K562 (cell line): ENCODE measurements around the gene GPT2. TPM values are rescaled to one million over a fixed set of nuclear protein-coding genes. Genes with fewer than 3 reads are reported as not detected.

Source experiments
- ATAC-seq: fragments of 200-7000 bp; cut with Tn5 transposase; 3 replicates; pipeline ENCODE4 v1.9.1; 2020; ENCODE audit warnings: moderate library complexity
- BruUV-seq: library from RNA; stranded (reverse); fragments of 400-500 nt; replicated peaks from 2 replicates; lab custom pipeline; 2021; lab: Mats Ljungman, UMichigan
- CTCF ChIA-PET: fragments of 300-600 bp; formaldehyde crosslinking; extraction: SDS; loops from one replicate; lab custom pipeline; 2021; ENCODE audit warnings: low intra/inter-chr PET ratio; lab: Yijun Ruan, JAX
- POLR2A ChIA-PET: fragments of 300-600, 350-650 bp; sonication (Branson Sonifier 250); formaldehyde crosslinking; extraction: SDS; loops from one replicate; lab custom pipeline; 2021; ENCODE audit warnings: antibody characterized with exemption, inconsistent platforms; lab: Yijun Ruan, JAX
- DNase-seq, 4 experiments: peaks; one replicate each; pipeline versions ENCODE4 v3.0.0 to v3.0.0-alpha.2; 2011 to 2018; ENCODE audit warnings: low spot score in 3 of 4, mixed read lengths in 3 of 4; ENCODE audit errors: extremely low read depth in 1 of 4
- FAIRE-seq: peaks from 2 replicates; lab custom pipeline; 2011; peaks lifted over from hg19 to GRCh38; lab: Jason Lieb, UNC
- H2AFZ ChIP-seq: 2 replicates; pipeline ENCODE4 v1.6.0; 2011; ENCODE audit warnings: low read depth, low read length, control low read depth, inconsistent platforms
- H3K27ac ChIP-seq: fragments of 200-600 bp; 3 replicates; pipeline ENCODE4 v1.8.0; 2011; ENCODE audit warnings: low read depth, mild to moderate bottlenecking, control low read depth, inconsistent platforms, low read length, moderate library complexity, mixed read lengths; ENCODE audit errors: extremely low read depth
- H3K27me3 ChIP-seq, 2 experiments: fragments of 300-600 bp in 1 of 2; 2 replicates in 1 of 2; 3 replicates in 1 of 2; pipeline versions ENCODE4 v1.6.0 to v1.8.0; 2011; ENCODE audit warnings: inconsistent platforms in 2 of 2, low read length in 2 of 2, mild to moderate bottlenecking in 1 of 2, mixed read lengths in 1 of 2, moderate library complexity in 1 of 2; ENCODE audit not compliant: control insufficient read depth in 2 of 2, insufficient read depth in 2 of 2
- H3K36me3 ChIP-seq: fragments of 300-600 bp; 3 replicates; pipeline ENCODE4 v1.8.0; 2011; ENCODE audit warnings: mild to moderate bottlenecking, low read length, inconsistent platforms; ENCODE audit not compliant: control insufficient read depth, insufficient read depth
- H3K4me1 ChIP-seq, 2 experiments: fragments of 200-600 bp in 1 of 2; replicated peaks in 1 of 2; 2 replicates in 1 of 2; 3 replicates in 1 of 2; pipeline versions ENCODE4 v1.5.1 to v1.8.0; 2011; ENCODE audit warnings: inconsistent platforms in 2 of 2, low read length in 2 of 2, mild to moderate bottlenecking in 1 of 2, mixed read lengths in 1 of 2, moderate library complexity in 1 of 2; ENCODE audit not compliant: control insufficient read depth in 2 of 2, insufficient read depth in 2 of 2
- H3K4me2 ChIP-seq: 2 replicates; pipeline ENCODE4 v1.6.1; 2011; ENCODE audit warnings: low read length, control low read depth, inconsistent platforms, mixed read lengths; ENCODE audit not compliant: insufficient read depth
- H3K4me3 ChIP-seq: fragments of 200-600 bp; sonication (generic), shearing (Covaris generic); 2 replicates; pipeline ENCODE4 v1.5.1; 2016; ENCODE audit warnings: control low read depth, inconsistent platforms
- H3K79me2 ChIP-seq: fragments of 200-600 bp; 3 replicates; pipeline ENCODE4 v1.8.0; 2011; ENCODE audit warnings: low read length, inconsistent platforms; ENCODE audit not compliant: control insufficient read depth, insufficient read depth
- H3K9ac ChIP-seq, 2 experiments: 2 replicates each; pipeline versions ENCODE4 v1.6.0 to v1.6.1; 2011; ENCODE audit warnings: low read depth in 2 of 2, low read length in 2 of 2, control low read depth in 1 of 2, inconsistent platforms in 1 of 2, mild to moderate bottlenecking in 1 of 2, mixed read lengths in 1 of 2; ENCODE audit not compliant: insufficient read depth in 1 of 2
- H3K9me1 ChIP-seq: one replicate; pipeline ENCODE4 v1.6.0; 2011; ENCODE audit warnings: inconsistent platforms, mild to moderate bottlenecking, low read length, moderate library complexity; ENCODE audit not compliant: control insufficient read depth, insufficient read depth
- H3K9me3 ChIP-seq: replicated peaks from 2 replicates; pipeline ENCODE4 v1.5.1; 2011; ENCODE audit warnings: low read depth, low read length, inconsistent platforms; ENCODE audit not compliant: control insufficient read depth, insufficient read depth
- H4K20me1 ChIP-seq: replicated peaks from 2 replicates; pipeline ENCODE4 v1.6.1; 2011; ENCODE audit warnings: low read length, inconsistent platforms, mixed read lengths; ENCODE audit not compliant: control insufficient read depth, insufficient read depth
- ATF1 ChIP-seq, 2 experiments: fragments of 450-650 bp in 1 of 2; IDR thresholded peaks; 2 replicates each; pipeline ENCODE4 v1.6.1; 2016; ENCODE audit warnings: missing compliant biosample characterization in 1 of 2, missing genetic modification characterization in 1 of 2
- COPS2 ChIP-seq: fragments of 450-650 bp; conservative IDR thresholded peaks from 2 replicates; pipeline ENCODE4 v1.6.1; 2016; ENCODE audit warnings: mild to moderate bottlenecking, moderate library complexity
- CTCF ChIP-seq, 3 experiments: IDR thresholded peaks in 2 of 3; conservative IDR thresholded peaks in 1 of 3; 2 replicates each; pipeline ENCODE4 v1.5.1; 2011 to 2012; ENCODE audit warnings: low read length in 3 of 3, mild to moderate bottlenecking in 3 of 3, control low read depth in 2 of 3, improper control_type of control experiment in 1 of 3, inconsistent platforms in 1 of 3, low read depth in 1 of 3, mixed read lengths in 1 of 3, moderate library complexity in 1 of 3; ENCODE audit not compliant: insufficient read depth in 2 of 3
- CTCFL ChIP-seq: IDR thresholded peaks from 2 replicates; pipeline ENCODE4 v1.6.1; 2011; ENCODE audit warnings: borderline replicate concordance, low read depth, mild to moderate bottlenecking, moderate library complexity, low read length; ENCODE audit not compliant: insufficient read depth, poor library complexity, severe bottlenecking
- KDM1A ChIP-seq, 2 experiments: fragments of 450-650 bp; IDR thresholded peaks; 2 replicates each; pipeline ENCODE4 v1.6.1; 2016; ENCODE audit warnings: mild to moderate bottlenecking in 2 of 2
- PHF21A ChIP-seq: fragments of 450-650 bp; IDR thresholded peaks from 2 replicates; pipeline ENCODE4 v1.6.1; 2017; ENCODE audit warnings: low read depth, borderline replicate concordance
- RAD21 ChIP-seq, 2 experiments: fragments of 250-450 bp in 1 of 2; fragments of 450-650 bp in 1 of 2; sonication (Bioruptor Pico) in 1 of 2; formaldehyde crosslinking in 1 of 2; IDR thresholded peaks in 1 of 2; conservative IDR thresholded peaks in 1 of 2; 2 replicates each; pipeline versions ENCODE4 v1.4.0 to v1.8.0; 2020 to 2022; ENCODE audit warnings: mild to moderate bottlenecking in 2 of 2, moderate library complexity in 1 of 2
- WGBS: fragments of 100-300 bp; shearing (Covaris generic); methylation state at CpG from one replicate; pipeline ENCODE4 v1.1.6; 2016; ENCODE audit warnings: low coverage, mixed read lengths; ENCODE audit not compliant: insufficient coverage; ENCODE audit errors: missing lambda C conversion rate; 5-methylcytosine and 5-hydroxymethylcytosine counted together
- in situ Hi-C: fragments of 300-500 bp; cut with MboI; formaldehyde crosslinking; loops from 4 replicates; pipeline ENCODE4 v1.15.0; 2018; ENCODE audit warnings: inconsistent platforms, mixed read lengths
- intact Hi-C: fragments of 100-400 bp; cut with micrococcal nuclease; formaldehyde crosslinking; loops from 2 replicates; pipeline ENCODE4 v1.14.2; 2022
- polyA plus RNA-seq, 8 experiments: library from polyadenylated mRNA; depleted of rRNA in 4 of 8; stranded (reverse) in 5 of 8; unstranded in 3 of 8; fragments of >200 nt; fragmentation: Nextera tagmentation in 2 of 8; fragmentation: Illumina TruSeq in 1 of 8; extraction: Ambion mirVana in 2 of 8; extraction: Trizol in 1 of 8; gene quantifications; 2 replicates each; pipeline versions ENCODE4 v1.2.1 to v1.2.3, GENCODE V29; 2011 to 2014; ENCODE audit warnings: inconsistent platforms in 1 of 8, missing spikeins in 1 of 8
- total RNA-seq, 7 experiments: library from RNA; depleted of rRNA in 6 of 7; stranded (reverse); fragments of >200 nt in 6 of 7; fragmentation: Illumina TruSeq in 2 of 7; extraction: Trizol in 2 of 7; gene quantifications; 2 replicates each; pipeline versions ENCODE4 v1.2.1 to v1.2.3, GENCODE V29; 2011 to 2021; ENCODE audit warnings: low replicate concordance in 1 of 7

The GPT2 gene
- total and polyA plus RNA-seq, 9 of the 15 experiments (the other 6 are each of a cell fraction or from before 2014, with no cell fraction given) = 0.79 to 14.4 (median 5.8) TPM

GRCh38 chr16:46857368-46857945 lies 26.7 kb upstream of the GPT2 start:
- in situ Hi-C loops = loop anchor here (5.0 kb wide), 1 partner anchor 75 kb away; no protein-coding TSS in a partner anchor
- Histone ChIP-seq H3K27ac (no peak overlapping the region), H3K9me3 (no peaks in the 10 kb centered on the region), H3K79me2 (no peaks in the 10 kb centered on the region), H3K4me3 (no peak overlapping the region), H4K20me1 (peaks cover 6% of the 10 kb centered on the region), H3K4me1 (no peaks in the 10 kb centered on the region), H3K9ac (no peak overlapping the region), H3K4me2 (no peak overlapping the region), H3K36me3 (no peaks in the 10 kb centered on the region), H2AFZ (no peak overlapping the region), H3K9me1 (no peaks in the 10 kb centered on the region), H3K27me3 (no peaks in the 10 kb centered on the region; a peak in 1 of 5 replicates)
- 19% methylated on average over 6 of the region's 6 CpGs for WGBS
- ChIA-PET CTCF (interaction anchor here (1.3 kb wide), 1 partner anchor 52 kb away, joined by 3 read pairs; no protein-coding TSS in a partner anchor), POLR2A (no interaction called here)
- ATAC-seq = peak; percentile 67; the same call in 2 of the 3 replicates
- peak; percentile 23 to 31 (median 25) for DNase-seq
- BruUV-seq = no TSS peak
- no peak for TF ChIP-seq COPS2
- peak in 1 of 2 experiments; percentile 37; a peak in 2 of 4 replicates for TF ChIP-seq RAD21 (CRISPR knock-in tag; conservative IDR thresholded peaks at IDR 0.05 in 1 of 2, IDR thresholded peaks at IDR 0.05 in 1 of 2)
- TF ChIP-seq KDM1A (IDR thresholded peaks at IDR 0.05) = 0 out of 4 replicates have a peak, but pooled peaks of 1 of the 2 experiments have one; percentile 12
- no peak for TF ChIP-seq CTCFL
- TF ChIP-seq ATF1 (CRISPR knock-in tag; IDR thresholded peaks at IDR 0.05) = no peak
- TF ChIP-seq ATF1 (tag; IDR thresholded peaks at IDR 0.05) = 0 out of 2 replicates have a peak, but pooled peaks have one; percentile 32
- TF ChIP-seq PHF21A = 0 out of 2 replicates have a peak, but pooled peaks have one; percentile 24
- TF ChIP-seq CTCF (IDR thresholded peaks at IDR 0.05 in 2 of 3, conservative IDR thresholded peaks at IDR 0.05 in 1 of 3; ENCODE audit: insufficient read depth in 2 of 3, low read depth in 1 of 3, low read length in 3 of 3) = peak; percentile 43 to 46 (median 46); a peak in 5 of 6 replicates
- intact Hi-C loops = loop anchor here (10.0 kb wide), 1 partner anchor 1307 kb away; no protein-coding TSS in a partner anchor
- peak; percentile 73 for FAIRE-seq
